ENCODE data around the gene HS6ST3.

HS6ST3 gene

GRCh38 chr13:96858133-96858826 lies 768.4 kb downstream of the HS6ST3 start:
- DNase-seq (ENCODE audit: low read depth): no peak
- in situ Hi-C loops (cut with HindIII; ENCODE audit: low sequenced_read_pairs): no loop called here
- no peak for TF ChIP-seq CTCF (IDR thresholded peaks at IDR 0.05; ENCODE audit: low read depth, low read length, missing control alignments)
- H3K4me3 ChIP-seq (ENCODE audit: low read depth, low read length): no peak overlapping the region

GRCh38 chr13:96860882-96861281 lies 771.0 kb downstream of the HS6ST3 start:
- H3K4me3 ChIP-seq (ENCODE audit: low read depth, low read length): no peak overlapping the region
- in situ Hi-C loops (cut with HindIII; ENCODE audit: low sequenced_read_pairs): no loop called here
- DNase-seq (ENCODE audit: low read depth): no peak
- no peak for TF ChIP-seq CTCF (IDR thresholded peaks at IDR 0.05; ENCODE audit: low read depth, low read length, missing control alignments)

- H3K4me3 ChIP-seq (ENCODE audit: low read depth, low read length): no peak overlapping the region
- no peak for DNase-seq (ENCODE audit: low read depth)
- no peak for TF ChIP-seq CTCF (IDR thresholded peaks at IDR 0.05; ENCODE audit: low read depth, low read length, missing control alignments)
- in situ Hi-C loops (cut with HindIII; ENCODE audit: low sequenced_read_pairs): no loop called here
Observed at GRCh38 chr13:96862093-96862492, 772.2 kb downstream of the HS6ST3 start.

- no peak for TF ChIP-seq CTCF (IDR thresholded peaks at IDR 0.05; ENCODE audit: low read depth, low read length, missing control alignments)
- in situ Hi-C loops (cut with HindIII; ENCODE audit: low sequenced_read_pairs): no loop called here
- no peak overlapping the region for H3K4me3 ChIP-seq (ENCODE audit: low read depth, low read length)
- no peak for DNase-seq (ENCODE audit: low read depth)
Observed at GRCh38 chr13:96862999-96863398, 773.1 kb downstream of the HS6ST3 start.

GRCh38 chr13:96871469-96871868 lies 781.6 kb downstream of the HS6ST3 start:
- TF ChIP-seq CTCF (IDR thresholded peaks at IDR 0.05; ENCODE audit: low read depth, low read length, missing control alignments): no peak
- in situ Hi-C loops (cut with HindIII; ENCODE audit: low sequenced_read_pairs): no loop called here
- no peak for DNase-seq (ENCODE audit: low read depth)
- no peak overlapping the region for H3K4me3 ChIP-seq (ENCODE audit: low read depth, low read length)

GRCh38 chr13:96880419-96880818 lies 790.5 kb downstream of the HS6ST3 start:
- in situ Hi-C loops (cut with HindIII; ENCODE audit: low sequenced_read_pairs): no loop called here
- TF ChIP-seq CTCF (IDR thresholded peaks at IDR 0.05; ENCODE audit: low read depth, low read length, missing control alignments): no peak
- H3K4me3 ChIP-seq (ENCODE audit: low read depth, low read length): no peak overlapping the region
- DNase-seq (ENCODE audit: low read depth): no peak
